ENCODE measurements around the gene AMIGO3. TPM values are rescaled to one million over a fixed set of nuclear protein-coding genes. Genes with fewer than 3 reads are reported as not detected.

The AMIGO3 gene
- total and polyA plus RNA-seq, 2 of the 8 experiments (the other 6 are each of a cell fraction or from before 2014, with no cell fraction given) = 1.6 to 8.8 TPM

GRCh38 chr3:49761661-49762060 is 42.2 kb upstream of the AMIGO3 start:
- Histone ChIP-seq H3K4me2 (ENCODE audit: insufficient read depth in 1 of 2, low read depth in 2 of 2, low read length in 2 of 2) (no peak overlapping the region), H3K27ac (ENCODE audit: low read depth, low read length) (no peak overlapping the region), H4K5ac (ENCODE audit: insufficient read length, low read depth, low read length) (no peak overlapping the region), H3K4me1 (replicated peaks in 1 of 4; ENCODE audit: control insufficient read depth in 3 of 4, insufficient read depth in 4 of 4, low read length in 3 of 4) (no peaks in the 10 kb centered on the region), H3K4me3 (ENCODE audit: extremely low read depth in 1 of 4, insufficient read depth in 2 of 4, low read depth in 3 of 4, low read length in 4 of 4) (no peak overlapping the region), H3K79me2 (ENCODE audit: control insufficient read depth in 1 of 2, insufficient read depth in 2 of 2, low read length in 2 of 2) (peaks cover 0 to 66% of the 10 kb centered on the region in 2 experiments; a peak in 3 of 4 replicates), H2AK5ac (ENCODE audit: low read depth, low read length) (no peak overlapping the region), H3K56ac (replicated peaks; ENCODE audit: insufficient read length, low read depth, low read length) (no peak overlapping the region), H3K23me2 (ENCODE audit: low read depth, low read length) (no peaks in the 10 kb centered on the region), H2BK12ac (ENCODE audit: low read depth, low read length) (no peak overlapping the region), H3K18ac (ENCODE audit: extremely low read depth, low read length) (no peak overlapping the region), H3K23ac (ENCODE audit: insufficient read length) (no peak overlapping the region), H3K36me3 (ENCODE audit: control insufficient read depth in 2 of 4, insufficient read depth in 4 of 4, low read length in 3 of 4) (no peaks in the 10 kb centered on the region), H2BK5ac (ENCODE audit: low read depth, low read length) (no peak overlapping the region), H2BK120ac (replicated peaks; ENCODE audit: low read depth, low read length) (no peak overlapping the region), H3K9ac (replicated peaks in 1 of 4; ENCODE audit: extremely low read depth in 1 of 4, low read depth in 3 of 4, low read length in 3 of 4) (no peak overlapping the region), H3K79me1 (ENCODE audit: low read depth, low read length) (peaks cover 3% of the 10 kb centered on the region; the same call in 1 of the 2 replicates), H3K14ac (ENCODE audit: insufficient read length) (no peak overlapping the region), H3K9me3 (ENCODE audit: insufficient read depth in 2 of 2, low read depth in 1 of 2, low read length in 1 of 2) (no peaks in the 10 kb centered on the region), H4K8ac (ENCODE audit: extremely low read depth, insufficient read depth, low read length) (no peak overlapping the region), H2BK15ac (ENCODE audit: low read length) (no peak overlapping the region), H4K20me1 (replicated peaks in 1 of 2; ENCODE audit: control insufficient read depth in 1 of 2, insufficient read depth in 2 of 2, low read length in 2 of 2) (peaks cover 1 to 5% of the 10 kb centered on the region in 2 experiments), H3K4ac (replicated peaks; ENCODE audit: insufficient read length, low read depth, low read length) (no peak overlapping the region), H4K91ac (replicated peaks; ENCODE audit: insufficient read length, low read length) (no peak overlapping the region), H2AFZ (ENCODE audit: low read length) (no peak overlapping the region), H2BK20ac (ENCODE audit: low read length) (no peak overlapping the region), H3K27me3 (replicated peaks in 1 of 4; ENCODE audit: control insufficient read depth in 3 of 4, extremely low read depth in 1 of 4, insufficient read depth in 3 of 4, low read length in 3 of 4) (no peaks in the 10 kb centered on the region)
- ChIA-PET CTCF (ENCODE audit: partially characterized antibody) (interaction anchor here (1.0 kb wide), 1 partner anchor 78 kb away, joined by 3 read pairs; no protein-coding TSS in a partner anchor), POLR2A (ENCODE audit: partially characterized antibody) (interaction anchor here (1.2 to 1.3 kb wide), 2 partner anchors 18 to 19 kb away, joined by 3 read pairs; no protein-coding TSS in a partner anchor)
- DNase-seq (ENCODE audit: low read depth in 1 of 2, low spot score in 2 of 2) = no peak
- WGBS, 2 experiments (ENCODE audit: extremely low coverage in 1 of 2, insufficient coverage in 1 of 2, insufficient read length in 1 of 2, insufficient replicate concordance in 2 of 2, low coverage in 1 of 2, low lambda C conversion rate in 2 of 2, missing lambda C conversion rate in 1 of 2) = 79% methylated on average over 3 of the region's 3 CpGs; no CpG with 5 or more reads in 1 of the 2 experiments
- no peak for FAIRE-seq
- TF ChIP-seq PHF8 (conservative IDR thresholded peaks at IDR 0.05; ENCODE audit: low read depth, low read length) (no peak), GABPA (IDR thresholded peaks at IDR 0.05; ENCODE audit: borderline replicate concordance, insufficient read depth, low read length) (no peak), SUZ12 (IDR thresholded peaks at IDR 0.05; ENCODE audit: low read length) (no peak), ATF2 (IDR thresholded peaks at IDR 0.05; ENCODE audit: low read length) (no peak), SIN3A (conservative IDR thresholded peaks at IDR 0.05 in 1 of 2, IDR thresholded peaks at IDR 0.05 in 1 of 2; ENCODE audit: low read depth in 1 of 2, low read length in 2 of 2) (no peak), NRF1 (IDR thresholded peaks at IDR 0.05; ENCODE audit: low read depth, low read length) (no peak), SAP30 (IDR thresholded peaks at IDR 0.05; ENCODE audit: insufficient read depth, insufficient replicate concordance, low read length) (no peak), BRCA1 (IDR thresholded peaks at IDR 0.05; ENCODE audit: low read depth, low read length) (no peak), KDM1A (IDR thresholded peaks at IDR 0.05; ENCODE audit: borderline replicate concordance, low read length) (no peak), RNF2 (IDR thresholded peaks at IDR 0.05; ENCODE audit: borderline replicate concordance, low read depth, low read length, missing control alignments, poor library complexity, severe bottlenecking) (no peak), CBX8 (IDR thresholded peaks at IDR 0.05; ENCODE audit: borderline replicate concordance, low read depth, low read length) (no peak)
